Transverse colon (tissue), 4 donors: ENCODE measurements around the gene EPS8. TPM values are rescaled to one million over a fixed set of nuclear protein-coding genes. Genes with fewer than 3 reads are reported as not detected.

ENCODE experiments used
- DNase-seq: peaks from one replicate; pipeline ENCODE4 v3.0.0-alpha.2; 2019
- H3K27ac ChIP-seq, 4 donors: fragments of 200-600 bp; sonication (generic); 2 replicates each; pipeline ENCODE4 v1.5.1; 2016 to 2018; ENCODE audit warnings: inconsistent platforms in 4 of 4
- H3K27me3 ChIP-seq: fragments of 200-600 bp; sonication (generic); 2 replicates; pipeline ENCODE4 v1.5.1; 2017; ENCODE audit warnings: inconsistent platforms
- H3K36me3 ChIP-seq, 4 donors: fragments of 200-600 bp; sonication (generic); 2 replicates each; pipeline ENCODE4 v1.5.1; 2017 to 2019; ENCODE audit warnings: inconsistent platforms in 4 of 4
- H3K4me1 ChIP-seq, 4 donors: fragments of 200-600 bp; sonication (generic); 2 replicates each; pipeline ENCODE4 v1.5.1; 2017 to 2020; ENCODE audit warnings: inconsistent platforms in 4 of 4
- H3K4me3 ChIP-seq, 4 donors: fragments of 200-600 bp; sonication (generic); 1 replicate in 1 of 4; 2 replicates in 3 of 4; pipeline versions ENCODE4 v1.5.1 to v1.6.1; 2017 to 2019; ENCODE audit warnings: inconsistent platforms in 4 of 4
- H3K9me3 ChIP-seq, 2 donors: fragments of 200-600 bp; sonication (generic); 2 replicates each; pipeline ENCODE4 v1.5.1; 2017 to 2019; ENCODE audit warnings: inconsistent platforms in 2 of 2
- CTCF ChIP-seq, 5 experiments: fragments of 200-600 bp in 3 of 5; fragments of 450-650 bp in 2 of 5; sonication (generic) in 3 of 5; IDR thresholded peaks; 1 replicate in 2 of 5; 2 replicates in 3 of 5; pipeline ENCODE4 v1.5.1; 2016 to 2017; ENCODE audit warnings: antibody characterized with exemption in 5 of 5, inconsistent platforms in 3 of 5, mild to moderate bottlenecking in 2 of 5, moderate library complexity in 1 of 5
- EP300 ChIP-seq: sonication (generic); formaldehyde crosslinking; IDR thresholded peaks from one replicate; pipeline ENCODE4 v1.6.1; 2017; ENCODE audit warnings: antibody characterized with exemption, low read depth
- POLR2A ChIP-seq: fragments of 450-650 bp; IDR thresholded peaks from one replicate; pipeline ENCODE4 v1.6.1; 2016; ENCODE audit warnings: antibody characterized with exemption, mild to moderate bottlenecking, moderate library complexity
- POLR2AphosphoS5 ChIP-seq, 3 donors: sonication (generic); formaldehyde crosslinking; IDR thresholded peaks; one replicate each; pipeline ENCODE4 v1.6.1; 2016; ENCODE audit warnings: antibody characterized with exemption in 3 of 3
- WGBS, 2 donors: methylation state at CpG; one replicate each; pipeline ENCODE4 v1.1.5; 2018; ENCODE audit warnings: low coverage in 1 of 2; 5-methylcytosine and 5-hydroxymethylcytosine counted together
- in situ Hi-C, 4 donors: fragments of 200-750 bp; cut with MboI; loops; one replicate each; pipeline versions ENCODE4 v1.15.0 to v1.15.1; 2017; ENCODE audit warnings: low sequenced_read_pairs in 3 of 4, low pct_ligation_motif_present in 1 of 4, low pct_unique_long_range_greater_than_20kb in 1 of 4
- intact Hi-C: fragments of 100-400 bp; cut with DNase I; formaldehyde crosslinking; loops from one replicate; pipeline ENCODE4 v1.15.1; 2023; ENCODE audit warnings: low total_unique reads
- total RNA-seq, 4 donors: library from RNA; depleted of rRNA; stranded (reverse); fragments of >200 nt; gene quantifications; one replicate each; pipeline ENCODE4 v1.1.0, GENCODE V29; 2016

The EPS8 gene
- total RNA-seq, 4 donors from 2014 or later, result 55.1 to 180 (median 140) TPM

DNA sequence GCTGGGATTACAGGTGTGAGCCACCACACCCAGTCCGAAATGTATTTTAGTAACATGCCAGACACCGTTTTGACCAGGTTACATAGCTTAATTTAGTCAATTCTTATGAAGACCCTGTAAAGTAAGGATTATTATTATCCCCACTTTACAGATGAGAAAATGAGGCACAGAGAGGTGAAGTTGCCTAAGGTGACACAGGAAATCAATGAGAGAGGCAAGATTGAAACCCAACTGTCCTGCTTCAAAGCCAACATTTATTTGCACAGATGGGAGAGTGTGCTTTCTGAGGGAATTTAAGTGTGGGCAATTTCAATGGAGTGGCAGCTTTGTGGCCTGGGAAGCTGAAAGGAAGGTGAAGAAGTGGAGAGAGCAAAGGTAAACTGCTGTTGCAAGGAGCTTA is 19.1 kb upstream of the EPS8 start:
- WGBS, 2 donors, result 69% methylated on average over 2 of the region's 2 CpGs; no CpG with 5 or more reads in 1 of the 2 donors
- Histone ChIP-seq H3K36me3 (no peaks in the 10 kb centered on the region), H3K4me3 (no peak overlapping the region), H3K4me1 (peaks cover 0 to 5% (median 1%) of the 10 kb centered on the region in 4 donors), H3K27ac (peak overlapping the region in 1 of 4 donors; percentile 12), H3K27me3 (no peaks in the 10 kb centered on the region), H3K9me3 (no peaks in the 10 kb centered on the region)
- TF ChIP-seq CTCF (IDR thresholded peaks at IDR 0.05) (no peak), POLR2A (no peak), POLR2AphosphoS5 (IDR thresholded peaks at IDR 0.05) (no peak)
- DNase-seq, result no peak
- in situ Hi-C loops, result no loop called here
- intact Hi-C loops, result no loop called here

DNA sequence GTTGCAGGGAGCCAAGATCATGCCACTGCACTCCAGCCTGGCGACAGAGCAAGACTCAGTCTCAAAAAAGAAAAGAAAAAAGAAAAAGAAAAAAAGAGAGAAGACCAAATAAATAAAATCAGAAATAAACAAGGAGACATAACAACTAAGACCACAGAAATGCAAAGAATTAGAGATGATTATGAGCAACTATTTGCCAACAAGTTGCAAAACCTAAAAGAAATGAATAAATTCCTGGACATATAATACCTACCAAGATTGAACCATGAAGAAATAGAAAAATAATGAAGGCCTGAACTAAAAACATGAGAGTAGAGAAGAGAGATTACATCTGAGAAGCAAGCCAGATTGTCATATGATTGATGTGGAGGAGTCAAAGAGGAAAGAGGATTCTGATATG is 17.6 kb upstream of the EPS8 start:
- Histone ChIP-seq H3K9me3 (no peaks in the 10 kb centered on the region), H3K4me3 (no peak overlapping the region), H3K4me1 (peaks cover 0 to 5% (median 1%) of the 10 kb centered on the region in 4 donors), H3K36me3 (no peaks in the 10 kb centered on the region), H3K27ac (no peak overlapping the region), H3K27me3 (no peaks in the 10 kb centered on the region)
- no peak for TF ChIP-seq POLR2AphosphoS5 (IDR thresholded peaks at IDR 0.05)
- TF ChIP-seq POLR2A, result no peak
- TF ChIP-seq CTCF (IDR thresholded peaks at IDR 0.05), result no peak
- TF ChIP-seq EP300, result no peak
- WGBS, 2 donors, result 72 to 100% methylated on average over 1 of the region's 1 CpG
- no peak for DNase-seq
- intact Hi-C loops (no loop called here), in situ Hi-C loops (no loop called here)

DNA sequence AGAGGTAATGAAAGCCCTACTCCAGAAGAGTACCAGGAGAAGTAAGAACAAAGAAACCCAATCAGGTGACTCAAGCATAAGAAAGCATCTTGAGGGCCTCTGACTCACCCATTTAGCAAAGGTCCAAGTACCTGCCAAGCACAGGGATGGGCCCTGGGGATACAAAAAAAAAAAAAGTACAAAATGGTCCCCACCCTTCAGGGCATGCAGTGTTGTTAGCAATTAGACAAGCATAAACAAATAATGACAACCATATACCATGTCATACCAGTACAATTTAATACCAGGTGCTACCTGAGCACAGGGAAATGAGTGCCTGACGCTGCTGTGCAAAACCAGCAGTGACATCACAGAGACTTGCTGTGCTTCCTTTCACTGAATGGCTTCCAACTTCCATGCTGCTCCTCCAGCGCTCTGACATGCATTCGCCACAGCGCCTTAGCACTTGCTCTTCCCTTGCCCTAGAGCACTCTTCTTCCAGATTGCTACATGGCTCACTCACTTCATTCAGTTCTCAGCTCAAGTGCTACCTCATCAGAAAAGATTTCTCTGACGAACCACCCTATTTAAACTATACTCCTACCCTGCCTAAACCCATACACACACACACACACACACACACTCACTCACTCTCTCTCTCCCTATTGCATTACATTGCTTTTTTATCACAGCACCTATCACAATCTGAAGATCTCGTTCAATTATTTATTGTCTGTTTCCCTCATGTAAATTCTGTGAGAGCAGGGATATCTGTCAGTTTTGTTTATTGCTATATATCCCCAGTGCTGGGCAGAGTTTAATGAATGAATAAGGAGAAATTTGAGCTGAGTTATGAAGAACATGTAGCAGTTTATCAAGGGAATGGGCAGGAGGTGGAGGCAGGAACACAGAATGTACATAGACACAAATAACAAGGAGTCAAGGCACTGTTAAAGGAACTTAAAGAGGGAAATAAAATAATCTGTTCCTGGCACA is 12.9 kb upstream of the EPS8 start:
- Histone ChIP-seq H3K4me3 (no peak overlapping the region), H3K27ac (no peak overlapping the region), H3K36me3 (no peaks in the 10 kb centered on the region), H3K9me3 (no peaks in the 10 kb centered on the region), H3K27me3 (no peaks in the 10 kb centered on the region), H3K4me1 (no peaks in the 10 kb centered on the region)
- WGBS, 2 donors, result 72 to 84% methylated on average over 5 to 6 of the region's 6 CpGs
- intact Hi-C loops (no loop called here), in situ Hi-C loops (no loop called here)
- TF ChIP-seq EP300 (no peak), POLR2A (no peak), CTCF (IDR thresholded peaks at IDR 0.05) (no peak), POLR2AphosphoS5 (IDR thresholded peaks at IDR 0.05) (no peak)
- peak; percentile 34 for DNase-seq

DNA sequence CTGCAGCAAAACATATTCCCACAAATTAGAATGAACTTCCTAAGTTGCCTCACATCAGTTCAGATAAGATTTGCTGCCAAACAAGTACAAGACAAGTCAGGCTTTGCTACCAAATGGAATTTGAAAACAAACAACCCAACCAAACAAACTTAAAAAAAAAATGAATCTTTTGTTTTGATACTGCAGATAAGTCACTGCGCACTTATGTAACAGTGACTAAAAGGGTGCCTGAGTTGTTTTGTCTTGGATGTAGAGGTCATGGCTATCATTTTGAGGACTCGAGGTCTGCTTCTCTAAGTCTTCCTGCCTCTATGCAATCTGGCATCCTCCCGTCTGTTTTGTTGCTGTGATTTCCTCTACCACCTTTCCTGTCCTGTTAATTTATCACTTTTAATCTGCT is 11.1 kb upstream of the EPS8 start:
- WGBS, 2 donors, result 74 to 79% methylated on average over 3 of the region's 3 CpGs

More for the DNA sequence above, 11.1 kb upstream of the EPS8 start:
- Histone ChIP-seq H3K4me1 (no peaks in the 10 kb centered on the region), H3K36me3 (no peaks in the 10 kb centered on the region), H3K27ac (no peak overlapping the region), H3K4me3 (no peak overlapping the region), H3K9me3 (no peaks in the 10 kb centered on the region), H3K27me3 (no peaks in the 10 kb centered on the region)
- no peak for TF ChIP-seq POLR2A
- TF ChIP-seq POLR2AphosphoS5 (IDR thresholded peaks at IDR 0.05), result no peak
- no peak for TF ChIP-seq EP300
- TF ChIP-seq CTCF (IDR thresholded peaks at IDR 0.05), result no peak
- DNase-seq, result no peak
- in situ Hi-C loops, result no loop called here
- intact Hi-C loops, result no loop called here
